ENCODE results near the gene LONRF2.

Gene LONRF2

DNA sequence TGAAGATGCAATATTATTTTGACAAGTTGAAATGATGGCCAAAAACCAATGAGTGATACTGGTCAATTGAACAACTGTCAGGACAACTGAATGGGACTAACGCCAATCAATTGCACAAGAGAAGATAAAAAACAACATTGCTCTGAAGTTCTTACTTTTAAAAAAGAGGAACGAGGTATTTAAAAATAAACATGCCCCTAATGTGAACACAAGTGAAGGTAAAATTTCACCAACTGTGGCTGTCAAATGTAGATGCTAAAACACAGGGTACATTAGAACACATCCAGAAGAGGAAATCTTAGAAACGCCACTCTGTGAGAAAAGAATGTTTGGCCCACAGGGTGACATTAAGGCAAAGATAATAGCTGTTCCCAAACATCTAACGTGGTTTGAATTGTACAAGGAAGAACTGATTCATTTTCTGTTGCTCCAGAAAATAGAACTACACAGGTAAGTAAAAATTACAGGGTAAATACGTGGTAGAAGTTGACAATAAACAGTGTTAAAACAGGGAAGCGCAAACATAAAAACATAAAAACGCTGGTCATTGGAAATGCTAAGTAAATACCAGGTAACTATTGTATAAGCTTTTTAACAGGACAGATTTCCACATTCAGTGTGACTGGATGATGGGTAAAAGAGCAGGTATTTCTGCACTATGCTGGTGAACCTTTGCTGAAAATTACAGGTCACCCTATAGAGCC, 20.3 kb downstream of the LONRF2 start:
- DNase-seq (ENCODE audit: low read depth in 2 of 2), result no peak

DNA sequence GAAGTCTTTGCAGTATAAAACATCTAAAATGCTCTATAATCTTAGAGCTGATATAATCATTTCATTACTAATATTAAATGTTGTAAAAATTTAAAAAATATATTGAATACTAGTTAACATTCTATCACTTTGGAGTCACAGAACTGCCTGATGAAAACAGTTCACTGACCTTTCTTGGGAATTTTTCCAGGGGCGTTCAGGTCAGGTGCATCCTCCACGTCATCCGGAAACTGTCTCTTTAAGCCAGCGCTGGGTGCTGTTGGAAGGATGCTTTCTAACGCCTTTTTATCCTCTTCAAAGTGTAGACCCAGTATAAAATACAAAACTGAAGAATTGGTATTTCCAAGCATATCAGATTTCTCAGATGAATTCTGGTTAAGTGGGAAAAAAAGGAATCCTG, 22.8 kb downstream of the LONRF2 start:
- DNase-seq (ENCODE audit: low read depth in 2 of 2), result no peak

DNA sequence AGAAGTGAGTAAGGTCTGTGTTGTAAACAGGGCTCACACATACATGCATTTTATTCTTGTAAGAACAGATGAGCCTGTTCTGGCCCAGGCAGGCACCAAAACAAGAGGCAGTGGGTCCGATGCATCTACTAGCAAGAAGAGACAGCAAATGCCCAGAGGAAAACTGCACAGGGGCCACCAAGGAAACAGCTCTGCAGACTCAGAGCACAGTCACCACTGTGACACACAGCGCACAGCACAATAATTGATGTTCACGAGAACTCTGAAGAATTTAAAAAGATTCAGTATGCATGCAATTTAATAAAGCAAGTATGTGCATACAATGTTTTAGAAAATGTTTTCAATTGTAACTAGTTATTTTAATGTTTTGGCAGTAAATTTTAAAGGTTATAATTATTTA, 24.8 kb downstream of the LONRF2 start:
- DNase-seq (ENCODE audit: low read depth in 2 of 2), result no peak

DNA sequence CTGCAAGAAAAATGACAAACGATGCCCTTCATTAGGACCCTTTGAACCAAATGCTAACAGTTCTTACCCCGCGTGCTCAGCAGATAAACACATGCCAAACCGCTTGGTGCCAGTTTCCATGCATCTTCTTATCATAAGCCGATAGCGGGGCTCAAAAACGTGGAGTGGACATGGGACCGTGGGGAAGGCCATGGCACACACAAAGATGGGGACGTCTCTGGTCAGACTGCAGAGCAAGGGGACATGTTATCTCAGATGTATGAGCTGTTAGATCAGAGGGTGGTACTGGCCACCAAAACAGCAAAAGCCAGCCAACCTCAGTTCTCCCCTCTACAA, 28.2 kb downstream of the LONRF2 start:
- no peak for DNase-seq (ENCODE audit: low read depth in 2 of 2)

DNA sequence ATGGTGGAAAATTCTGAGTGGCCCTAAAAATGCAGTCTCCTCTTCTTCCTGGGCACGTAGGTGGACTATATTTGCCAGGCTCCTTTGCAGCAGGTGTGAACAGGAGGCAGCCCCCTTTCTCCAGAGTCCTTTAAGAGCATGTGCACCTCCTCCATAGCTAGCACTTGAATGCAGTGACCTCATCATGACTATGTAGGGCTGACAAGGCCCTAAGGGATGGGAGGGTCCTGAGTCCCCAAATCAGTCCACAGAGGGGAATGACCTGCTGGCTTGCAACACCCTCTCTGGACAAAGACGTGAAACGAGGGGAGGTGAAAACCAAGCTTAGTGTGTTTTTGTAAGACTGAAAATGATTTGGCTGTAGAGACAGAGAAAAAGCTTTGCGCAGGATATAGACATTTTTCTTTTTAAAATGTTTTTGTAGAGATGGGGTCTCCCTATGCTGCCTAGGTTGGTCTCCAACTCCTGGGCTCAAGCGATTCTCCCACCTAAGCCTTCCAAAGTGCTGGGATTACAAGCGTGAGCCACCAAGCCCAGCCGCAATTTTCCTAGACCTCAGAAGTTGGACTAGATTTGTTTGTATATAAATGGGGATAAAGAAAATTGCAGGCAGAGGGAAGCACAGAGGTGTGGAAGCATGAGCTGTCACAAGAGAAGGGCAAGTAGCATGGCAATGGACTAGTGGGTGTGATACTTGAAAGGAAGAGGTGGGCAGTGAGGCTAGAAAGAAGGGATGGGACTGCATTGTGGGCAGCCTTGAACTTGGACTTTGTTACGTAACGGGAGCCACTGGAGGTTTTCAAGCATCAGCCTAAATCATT, 28.8 kb downstream of the LONRF2 start:
- DNase-seq (ENCODE audit: low read depth in 2 of 2), result no peak

GRCh38 chr2:100292022-100292580, 30.2 kb downstream of the LONRF2 start:
- peak in 1 of 2 experiments; percentile 45 for DNase-seq (ENCODE audit: low read depth in 2 of 2)

- peak; percentile 84 to 85 for DNase-seq (ENCODE audit: low read depth in 2 of 2)
These were observed 30.9 kb downstream of the LONRF2 start for GRCh38 chr2:100291152-100291970.

DNA sequence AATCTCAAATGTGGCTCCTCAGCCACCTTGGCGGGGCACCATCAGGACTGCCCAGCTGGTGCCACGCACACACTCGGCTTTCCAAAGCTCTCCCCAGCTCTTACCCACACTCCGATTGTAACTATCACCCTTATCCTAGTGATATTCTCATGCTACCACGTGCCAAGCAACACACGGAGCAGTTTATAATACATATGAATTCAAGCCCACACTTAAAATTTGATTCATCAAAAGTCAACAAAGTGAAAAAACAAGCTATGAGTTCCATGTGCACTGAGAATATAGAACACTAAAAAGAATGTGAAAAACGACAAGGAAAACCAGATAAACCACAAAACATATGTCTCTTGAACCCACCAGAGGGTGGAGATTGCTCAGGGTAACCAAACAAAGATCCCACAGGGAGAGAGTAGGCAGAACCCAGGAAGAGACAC, 31.6 kb downstream of the LONRF2 start:
- DNase-seq (ENCODE audit: low read depth in 2 of 2), result no peak

DNA sequence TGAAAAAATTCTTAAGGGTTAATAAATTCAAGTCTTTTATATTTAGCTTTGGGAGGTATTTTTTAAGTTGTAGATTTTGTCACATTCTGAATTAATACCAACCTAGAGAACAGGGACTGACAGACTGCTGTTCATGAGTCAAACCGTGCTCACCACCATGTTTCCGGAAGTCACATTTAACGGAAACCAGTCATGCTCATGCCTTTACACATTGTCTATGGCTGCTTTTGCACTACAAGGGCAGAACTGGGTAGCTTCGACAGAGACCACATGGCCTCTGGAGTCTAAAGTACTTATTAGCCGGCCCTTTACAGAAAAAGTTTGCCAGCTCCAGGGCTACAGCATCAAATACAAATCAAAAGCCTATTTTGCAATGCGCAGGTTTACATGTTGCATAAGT, 33.3 kb downstream of the LONRF2 start:
- DNase-seq (ENCODE audit: low read depth in 2 of 2), result no peak

GRCh38 chr2:100286318-100286717, 36.0 kb downstream of the LONRF2 start:
- no peak for DNase-seq (ENCODE audit: low read depth in 2 of 2)

DNA sequence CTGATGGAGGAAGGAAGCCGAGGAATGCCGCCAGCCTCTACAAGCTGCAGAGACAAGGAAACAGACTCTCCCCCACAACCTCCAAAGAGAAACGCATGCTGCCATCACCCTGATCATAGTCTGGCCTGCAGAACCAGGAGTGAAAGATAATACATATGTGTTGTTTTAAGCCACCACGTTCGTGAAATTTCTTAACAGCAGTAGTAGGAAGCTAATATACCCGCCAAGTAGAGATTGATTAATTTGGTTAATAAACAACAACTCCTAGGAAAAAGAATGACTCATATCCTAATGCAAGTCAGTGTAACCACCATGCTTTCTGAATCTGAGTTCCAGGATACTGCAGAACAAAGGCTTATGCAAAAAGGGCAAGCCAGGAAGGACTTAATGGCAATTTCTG, 36.6 kb downstream of the LONRF2 start:
- DNase-seq (ENCODE audit: low read depth in 2 of 2), result peak; percentile 71 to 73

GRCh38 chr2:100285011-100285410, 37.3 kb downstream of the LONRF2 start:
- DNase-seq (ENCODE audit: low read depth in 2 of 2), result no peak

DNA sequence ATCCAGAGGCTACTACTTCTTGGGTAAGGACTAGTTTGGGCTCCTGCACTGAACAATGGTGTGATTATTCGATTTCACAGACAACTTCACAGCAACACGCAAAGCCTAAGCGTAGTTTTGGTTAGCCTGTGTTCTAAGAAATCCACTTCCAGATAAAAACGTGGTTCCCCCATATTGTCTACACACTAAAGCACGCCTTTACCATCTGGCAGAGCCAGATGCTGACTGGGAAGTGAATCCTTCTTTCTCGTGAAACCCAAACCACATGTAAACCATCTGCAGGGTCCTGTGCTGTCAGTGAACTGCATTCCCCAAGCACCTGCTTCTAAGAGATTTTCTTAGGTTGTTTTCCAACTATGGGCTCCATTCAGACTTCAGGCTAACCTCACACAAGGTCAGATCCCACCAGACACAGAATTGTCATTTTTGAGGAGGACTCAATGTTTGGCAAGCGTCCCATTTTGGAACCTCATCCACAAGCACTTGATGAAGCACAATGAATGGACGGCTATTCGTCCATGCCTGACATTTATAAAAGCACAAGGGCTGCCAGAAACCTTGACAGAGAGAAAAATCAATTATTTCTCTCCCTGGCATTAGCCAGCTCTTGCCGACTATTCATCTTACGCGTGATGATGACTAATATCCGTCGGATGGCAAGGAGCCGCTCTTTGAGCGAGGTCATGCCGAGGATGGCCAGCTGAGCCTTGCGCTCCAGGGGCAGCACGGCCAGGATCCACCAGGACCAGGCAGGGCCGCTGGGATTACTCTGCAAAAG, 38.4 kb downstream of the LONRF2 start:
- no peak for DNase-seq (ENCODE audit: low read depth in 2 of 2)

GRCh38 chr2:100281521-100282438, 40.5 kb downstream of the LONRF2 start:
- DNase-seq (ENCODE audit: low read depth in 2 of 2), result no peak

DNA sequence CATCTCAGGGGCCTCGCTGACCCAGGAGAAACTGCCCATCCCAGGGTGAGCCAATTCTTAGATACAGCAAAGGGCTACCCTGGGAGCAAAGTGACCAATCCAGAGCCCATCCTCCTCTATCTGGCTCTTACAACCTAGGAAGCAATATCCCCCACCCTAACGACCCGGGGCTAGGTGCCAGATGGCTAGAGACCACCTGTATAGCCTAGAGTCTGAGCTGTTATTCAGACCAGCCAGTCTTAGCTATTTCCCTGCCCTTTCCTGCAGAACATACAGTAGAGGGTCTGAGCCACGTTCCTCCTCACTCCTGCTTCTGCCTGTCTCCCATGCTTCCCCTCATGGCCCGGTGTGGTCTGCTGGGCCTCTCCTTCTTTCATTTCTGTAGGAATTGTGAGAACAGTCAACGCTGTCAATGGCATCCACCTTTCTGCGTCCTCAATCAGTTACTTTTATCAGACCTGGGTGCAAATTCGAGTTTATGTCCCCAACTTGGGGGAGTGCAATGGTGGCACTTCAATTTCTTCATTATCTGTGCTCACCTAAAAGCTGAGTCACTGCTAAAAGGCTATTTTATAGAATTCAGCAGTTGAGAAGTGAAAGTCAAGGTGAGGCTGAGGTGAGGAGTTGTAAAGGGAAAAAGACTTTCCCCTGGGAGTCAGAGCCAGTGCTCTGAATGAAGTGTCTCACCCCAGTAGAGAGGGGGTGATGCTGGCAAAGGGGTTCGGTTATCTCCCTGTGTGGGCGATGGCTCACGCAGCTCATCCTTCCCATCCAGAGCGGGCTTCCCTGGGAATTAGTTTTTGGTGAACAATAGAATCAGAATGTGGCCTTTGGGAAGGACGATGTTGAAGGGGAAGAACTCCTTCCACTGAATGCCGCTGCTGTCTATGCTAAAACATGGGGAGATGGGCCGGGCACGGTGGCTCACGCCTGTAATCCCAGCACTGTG, 42.4 kb downstream of the LONRF2 start:
- DNase-seq (ENCODE audit: low read depth in 2 of 2), result no peak

DNA sequence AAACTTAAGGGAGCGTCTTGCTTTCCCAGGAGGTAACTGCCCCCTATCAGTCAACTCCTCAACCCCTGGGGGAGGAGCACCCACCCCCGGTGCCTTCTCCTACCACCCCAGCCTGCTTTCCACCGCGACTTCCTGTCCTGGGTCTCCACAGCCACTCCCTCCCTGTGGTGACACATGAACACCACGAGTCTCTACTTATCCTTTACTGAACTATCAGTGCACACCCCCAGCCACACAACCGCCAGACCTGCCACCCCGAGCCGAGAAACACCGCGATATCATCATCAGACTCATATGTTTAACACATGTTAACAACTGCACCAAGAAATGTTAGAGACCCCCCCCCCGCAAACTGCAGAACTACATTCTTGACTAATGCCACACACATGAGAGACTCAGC, 43.3 kb downstream of the LONRF2 start:
- DNase-seq (ENCODE audit: low read depth in 2 of 2), result no peak

DNA sequence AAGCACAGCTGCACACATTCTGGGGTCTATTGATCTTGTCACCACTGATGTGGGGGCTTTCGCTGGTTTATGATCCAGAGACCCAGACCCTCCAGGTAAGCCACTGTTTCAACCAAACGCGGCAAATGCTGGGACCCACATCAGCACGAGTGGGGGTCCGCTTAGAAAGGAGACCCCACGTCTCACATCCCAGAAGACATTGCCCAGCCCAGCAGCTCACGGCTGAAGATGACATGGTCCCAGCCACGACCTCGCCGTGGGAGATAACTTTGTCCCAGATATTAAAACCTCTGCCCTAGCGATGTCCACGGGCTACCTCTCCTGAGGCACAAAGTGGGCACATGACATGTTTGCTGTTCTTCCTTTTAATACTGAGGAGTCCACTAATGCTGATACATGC, 43.8 kb downstream of the LONRF2 start:
- DNase-seq (ENCODE audit: low read depth in 2 of 2), result no peak

GRCh38 chr2:100277540-100278207, 44.6 kb downstream of the LONRF2 start:
- no peak for DNase-seq (ENCODE audit: low read depth in 2 of 2)

DNA sequence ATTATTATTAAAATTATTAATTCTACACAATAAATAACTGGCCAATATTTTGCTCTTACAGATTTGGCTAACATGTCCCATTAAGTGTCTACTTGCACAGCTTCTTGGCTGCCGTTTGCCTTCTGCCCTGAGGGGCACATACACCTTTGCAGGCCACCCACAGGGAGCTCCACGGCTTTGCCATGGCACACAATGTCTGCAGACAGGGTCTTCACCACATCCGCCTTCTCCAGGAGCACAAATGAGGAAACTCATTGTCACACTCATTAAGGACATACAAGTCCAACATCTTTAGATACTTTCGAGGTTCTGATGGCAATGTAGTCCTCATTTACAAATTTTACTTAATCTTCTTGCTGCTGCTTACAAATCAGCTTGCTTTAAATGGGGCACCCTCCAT, 45.6 kb downstream of the LONRF2 start:
- no peak for DNase-seq (ENCODE audit: low read depth in 2 of 2)

All from fibroblast of skin of left biceps (primary cell).